GM04504 (cell line): Measurements from ENCODE around the gene VEGFA.
"Not testable (repeated sequence)": the region's sequence is repeated elsewhere in the genome, so short reads cannot be mapped to it uniquely, and the experiment has no call there.

Experiments
- DNase-seq: peaks from one replicate; pipeline ENCODE4 v3.0.0-alpha.2; 2012; ENCODE audit warnings: low read depth

The VEGFA gene

DNA sequence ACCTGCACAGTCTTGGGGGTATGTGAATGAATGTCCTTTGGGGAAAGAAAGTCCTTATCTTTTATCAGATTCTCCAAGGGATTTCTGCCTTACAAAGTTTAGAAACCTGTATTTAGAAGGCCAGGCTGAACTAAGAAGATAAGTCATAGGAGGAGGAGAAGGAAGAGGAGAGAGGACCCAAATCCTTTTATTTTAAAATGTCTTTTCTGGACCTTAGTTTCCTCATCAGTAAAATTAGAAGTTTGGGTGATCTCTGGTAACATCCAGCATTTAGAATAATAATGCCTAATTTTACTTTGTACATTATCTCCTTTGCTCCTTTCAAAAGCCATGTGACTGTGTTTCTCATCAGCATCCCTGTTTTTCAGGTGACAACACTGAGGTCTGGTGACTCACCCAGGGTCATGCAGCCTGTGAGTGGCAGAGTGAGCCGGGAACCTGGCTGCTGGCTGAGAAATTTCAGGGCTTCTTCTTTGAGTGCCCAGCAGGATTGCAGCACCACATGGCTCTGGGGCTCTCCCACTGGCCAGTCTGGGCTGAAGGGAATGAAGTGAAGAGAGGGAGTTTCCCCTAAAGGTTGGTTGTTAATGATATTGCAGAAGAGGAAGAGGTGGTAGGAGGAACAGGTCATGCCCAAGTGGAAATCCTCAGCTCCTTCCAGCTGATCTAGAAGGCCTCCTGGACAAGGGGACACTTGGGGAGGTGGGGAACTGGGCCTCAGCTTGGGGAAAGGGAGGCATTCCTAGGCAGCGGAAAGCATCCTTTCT is 34.0 kb downstream of the VEGFA start:
- no peak for DNase-seq

DNA sequence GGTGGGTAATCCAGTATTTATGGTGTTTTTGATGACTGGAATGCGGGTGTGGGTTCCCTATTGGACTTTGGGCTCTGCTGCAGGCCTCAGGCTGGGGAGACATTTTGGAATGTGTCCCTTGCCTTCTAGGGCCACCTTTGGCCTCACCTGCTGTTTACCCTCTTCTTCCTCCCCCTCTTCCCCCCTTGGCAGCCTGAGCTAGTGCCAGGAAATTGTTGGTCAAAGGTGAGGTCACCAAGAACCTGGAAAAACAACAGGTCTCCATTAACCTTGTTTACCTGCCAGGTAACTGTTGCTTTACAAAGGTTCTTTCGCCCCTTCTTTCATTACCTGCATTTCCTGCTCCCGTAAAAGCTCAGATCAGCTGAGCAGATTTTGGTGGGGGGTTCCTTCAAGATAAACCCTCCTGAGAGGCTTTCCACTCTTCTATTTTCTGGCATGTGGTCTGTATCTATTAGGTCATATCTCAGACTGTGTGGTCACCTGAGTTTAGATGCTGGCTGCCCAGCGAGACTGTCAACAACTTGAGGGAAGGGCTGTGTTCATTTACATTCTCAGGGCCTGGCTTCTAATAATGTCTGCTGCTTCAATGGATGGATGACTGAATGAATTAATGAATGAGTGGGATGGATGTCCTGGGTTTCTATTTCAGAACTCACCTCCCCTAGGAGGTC is 34.7 kb downstream of the VEGFA start:
- DNase-seq, result no peak

GRCh38 chr6:43805699-43806042 is 35.7 kb downstream of the VEGFA start:
- DNase-seq, result no peak

DNA sequence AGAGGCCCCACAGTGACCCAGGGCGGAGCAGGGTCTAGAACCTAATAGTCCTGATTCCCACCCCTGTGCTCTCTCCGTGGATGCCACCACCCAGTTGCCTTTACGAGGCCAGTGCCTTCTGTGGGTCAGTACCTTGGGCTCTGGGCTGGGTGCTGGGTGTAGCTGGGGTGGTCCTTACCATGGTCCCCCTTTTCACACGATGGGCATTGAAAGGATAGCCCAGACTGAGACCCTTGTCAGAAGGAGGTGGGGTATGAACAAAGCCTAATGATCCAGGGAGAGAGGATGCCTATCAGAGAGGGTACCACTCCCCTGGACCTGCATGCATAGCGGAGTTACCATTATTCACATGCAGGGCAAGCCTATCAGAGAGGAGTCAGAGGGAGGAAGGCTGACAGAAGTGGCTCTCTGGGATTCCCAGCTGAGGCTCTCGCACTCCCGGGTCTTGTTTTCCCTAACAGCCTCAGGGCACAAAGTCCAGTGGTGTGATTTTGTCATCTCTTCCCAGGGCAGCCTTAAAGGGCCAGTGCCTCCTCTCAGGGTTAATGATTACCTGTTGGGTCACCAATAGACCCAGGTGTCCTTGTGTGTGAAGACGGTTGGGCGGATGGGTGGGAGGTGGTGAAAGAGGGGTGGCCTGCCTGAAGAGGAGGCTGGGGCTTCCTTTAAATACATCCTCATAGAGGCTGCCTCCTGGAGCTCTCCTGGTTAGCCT is 36.2 kb downstream of the VEGFA start:
- DNase-seq, result no peak

DNA sequence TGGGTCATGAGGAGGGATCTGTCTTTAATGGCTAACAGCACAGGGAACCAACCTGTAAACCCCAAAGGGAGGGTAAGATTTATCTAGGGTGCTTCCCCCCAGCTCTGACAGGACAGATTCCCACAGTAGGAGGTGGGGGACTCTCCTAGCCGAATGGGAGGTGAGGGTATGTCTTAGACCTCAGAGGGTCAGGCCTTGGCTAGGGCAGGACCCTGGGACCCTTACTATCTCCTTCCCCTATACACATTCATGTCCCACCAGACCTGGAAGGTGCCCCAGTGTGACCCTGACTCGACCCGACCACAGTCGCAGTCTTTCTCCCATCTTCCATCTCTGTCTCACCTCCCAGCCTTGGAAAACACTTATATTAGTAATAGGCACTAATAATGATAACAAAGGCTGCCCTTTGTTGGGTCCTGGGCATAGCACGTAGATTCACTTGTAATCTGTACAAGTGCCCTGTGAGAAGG is 36.8 kb downstream of the VEGFA start:
- no peak for DNase-seq

GRCh38 chr6:43807228-43808061 is 37.4 kb downstream of the VEGFA start:
- no peak for DNase-seq

DNA sequence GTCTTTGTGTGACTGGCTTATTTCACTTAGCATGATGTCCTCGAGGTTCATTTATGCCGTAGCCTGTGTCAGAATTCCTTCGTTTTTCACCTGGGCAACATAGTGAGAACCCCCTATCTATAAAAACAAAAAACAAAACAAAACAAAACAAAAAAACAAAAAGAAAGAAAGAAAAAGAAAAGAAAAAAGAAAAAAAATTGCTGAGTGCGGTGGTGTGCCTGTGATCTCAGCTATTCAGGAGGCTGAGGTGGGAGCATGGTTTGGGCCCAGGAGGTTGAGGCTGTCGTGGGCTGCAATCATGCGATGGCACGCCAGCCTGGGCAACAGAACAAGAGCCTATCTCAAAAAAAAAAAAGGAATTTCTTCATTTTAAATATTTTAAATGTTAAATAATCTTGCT is 38.4 kb downstream of the VEGFA start:
- no peak for DNase-seq

DNA sequence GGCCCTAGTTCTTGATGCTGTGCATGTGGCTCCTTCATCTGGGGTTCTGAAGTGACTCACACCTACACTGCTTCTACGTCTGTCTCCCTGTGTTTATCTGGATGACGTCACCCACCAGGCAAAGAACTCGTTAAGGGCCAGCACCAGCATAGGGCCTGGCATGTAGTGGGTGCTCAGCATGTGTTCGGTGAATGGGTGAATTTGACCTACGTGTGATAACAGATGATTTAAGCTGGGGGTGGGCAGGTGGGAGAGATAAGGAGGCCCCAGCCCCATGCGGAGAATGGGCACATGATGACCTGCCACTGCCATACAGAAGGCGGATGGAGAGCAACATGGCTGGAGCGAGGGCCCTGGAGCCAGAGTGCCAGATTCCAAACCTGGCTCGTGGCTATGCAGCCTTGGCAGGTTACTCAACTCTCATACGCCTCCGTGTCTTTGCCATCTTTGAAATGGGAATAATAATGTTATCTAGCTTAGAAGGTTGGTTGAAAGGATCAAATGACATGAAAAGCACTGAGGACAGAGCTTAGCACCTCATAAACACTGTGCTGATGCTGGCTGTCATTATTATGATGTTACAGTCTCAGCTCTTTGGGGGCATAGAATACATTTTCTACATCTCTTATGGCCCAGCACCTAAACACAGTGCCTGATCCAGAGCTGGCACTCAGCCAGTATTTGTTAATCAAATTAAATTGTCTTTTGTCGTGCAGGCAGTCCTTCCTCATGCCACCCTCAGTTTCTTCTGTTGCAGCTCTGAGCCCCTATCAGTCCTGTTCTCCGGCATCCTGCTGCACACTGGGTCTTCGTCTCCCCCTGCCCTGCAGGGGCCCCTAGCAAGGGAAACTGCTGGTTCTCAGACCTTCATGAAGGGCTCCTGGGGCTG is 39.6 kb downstream of the VEGFA start:
- DNase-seq, result no peak

DNA sequence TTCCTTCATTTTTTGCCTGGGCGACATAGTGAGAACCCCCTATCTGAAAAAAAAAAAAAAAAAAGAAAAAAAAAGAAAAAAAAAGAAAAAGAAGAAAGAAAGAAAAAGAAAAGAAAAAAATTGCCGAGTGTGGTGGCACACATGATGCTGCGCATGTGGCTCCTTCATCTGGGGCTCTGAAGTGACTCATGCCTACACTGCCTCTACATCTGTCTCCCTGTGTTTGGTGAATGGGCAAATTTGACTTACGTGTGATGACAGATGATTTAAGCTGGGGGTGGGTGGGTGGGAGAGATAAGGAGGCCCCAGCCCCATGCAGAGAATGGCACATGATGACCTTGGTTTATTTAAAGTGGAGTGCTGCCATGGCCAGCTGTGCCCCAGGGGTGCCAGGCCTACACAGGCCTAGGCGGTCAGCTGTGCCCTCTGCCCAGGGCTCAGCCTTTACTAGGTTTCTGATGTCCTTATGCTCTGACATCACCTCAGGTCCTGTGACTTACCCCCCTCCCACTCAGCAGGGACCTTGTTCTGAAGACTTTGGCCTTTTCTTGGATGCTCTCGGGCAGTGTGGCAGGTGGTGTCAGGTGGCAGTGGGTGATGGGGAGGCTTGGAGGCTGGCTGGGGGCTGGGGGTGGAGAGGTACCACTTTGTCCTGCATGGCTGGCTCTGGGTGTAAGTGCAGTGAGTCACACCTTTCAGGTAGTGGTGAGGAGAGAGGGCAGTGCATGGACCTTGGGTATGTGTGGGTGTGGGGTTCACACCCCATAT is 41.1 kb downstream of the VEGFA start:
- DNase-seq, result no peak

DNA sequence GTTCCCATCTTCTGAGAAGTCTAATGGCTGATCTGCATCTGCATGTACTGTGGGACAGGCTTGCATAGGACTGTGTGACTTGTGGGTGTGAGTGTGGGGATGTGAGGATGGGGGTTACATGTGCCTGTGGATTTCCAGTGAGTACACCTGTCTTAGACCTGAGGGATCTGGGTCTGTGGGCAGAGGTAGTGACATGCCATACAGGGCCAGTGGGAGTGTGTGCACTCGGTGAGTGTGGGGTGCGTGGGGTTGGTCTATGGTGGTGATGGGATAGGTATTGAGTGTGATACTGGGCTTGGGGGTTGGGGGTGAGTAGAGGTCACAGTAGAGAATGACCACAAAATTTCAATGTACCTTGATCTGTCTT is 41.7 kb downstream of the VEGFA start:
- DNase-seq, result no peak

DNA sequence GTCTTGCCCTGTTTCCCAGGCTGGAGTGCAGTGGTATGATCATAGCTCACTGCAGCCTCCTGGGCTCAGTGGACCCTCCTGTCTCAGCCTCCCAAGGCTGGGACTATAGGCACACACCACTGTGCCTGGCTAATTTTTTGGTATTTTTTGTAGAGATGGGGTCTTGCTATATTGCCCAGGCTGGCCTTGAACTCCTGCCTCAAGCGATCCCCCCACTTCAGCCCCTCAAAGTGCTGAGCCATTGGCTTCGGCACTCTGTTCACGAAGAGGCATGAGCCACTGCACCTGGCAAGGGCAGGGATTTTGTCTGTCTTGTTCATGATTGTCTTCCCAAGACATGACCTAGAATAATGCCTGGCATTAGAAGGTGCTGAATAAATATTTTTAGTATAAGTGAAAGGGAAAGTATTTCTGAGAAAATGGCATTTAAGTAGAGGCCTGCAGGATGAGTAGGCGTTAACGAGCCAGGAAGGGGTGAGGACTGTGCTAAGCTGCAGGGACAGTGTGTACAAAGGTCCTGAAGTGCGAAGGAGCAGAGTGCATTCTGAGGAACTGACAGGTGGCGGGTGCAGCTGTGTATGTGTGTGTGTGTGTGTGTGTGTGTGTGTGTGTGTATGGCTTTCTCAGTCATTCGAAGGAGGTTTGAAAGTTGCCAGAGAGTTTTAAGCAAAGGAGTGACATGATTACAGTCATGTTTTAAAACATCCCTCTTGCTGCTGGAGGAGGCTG is 43.0 kb downstream of the VEGFA start:
- DNase-seq, result no peak

- DNase-seq, result no peak
Measured at GRCh38 chr6:43814111-43814510, 44.1 kb downstream of the VEGFA start.

- DNase-seq, result no peak
Measured at GRCh38 chr6:43814865-43815264, 44.9 kb downstream of the VEGFA start.

GRCh38 chr6:43817192-43817591 is 47.2 kb downstream of the VEGFA start:
- no peak for DNase-seq

- DNase-seq, result not testable (repeated sequence)
Measured at GRCh38 chr6:43818973-43819372, 49.0 kb downstream of the VEGFA start.

DNA sequence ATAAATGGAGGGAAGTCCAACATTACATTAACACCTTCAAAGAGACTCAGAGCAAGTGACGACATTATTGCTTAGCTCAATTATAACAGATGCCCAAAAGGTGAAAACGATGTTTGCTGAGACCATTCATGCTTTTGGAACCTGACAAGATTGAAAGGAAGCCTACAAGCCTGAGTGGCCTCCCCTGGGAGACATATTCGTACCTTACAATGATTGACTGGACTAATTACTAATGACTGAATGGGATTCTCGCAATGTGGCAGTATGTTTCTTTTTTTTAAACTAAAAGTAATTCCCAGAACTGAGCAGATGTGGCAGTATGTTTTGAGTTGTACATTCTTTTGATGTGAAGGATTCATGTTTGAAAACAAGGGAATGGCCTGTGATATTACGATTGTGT is 49.9 kb downstream of the VEGFA start:
- no peak for DNase-seq

DNA sequence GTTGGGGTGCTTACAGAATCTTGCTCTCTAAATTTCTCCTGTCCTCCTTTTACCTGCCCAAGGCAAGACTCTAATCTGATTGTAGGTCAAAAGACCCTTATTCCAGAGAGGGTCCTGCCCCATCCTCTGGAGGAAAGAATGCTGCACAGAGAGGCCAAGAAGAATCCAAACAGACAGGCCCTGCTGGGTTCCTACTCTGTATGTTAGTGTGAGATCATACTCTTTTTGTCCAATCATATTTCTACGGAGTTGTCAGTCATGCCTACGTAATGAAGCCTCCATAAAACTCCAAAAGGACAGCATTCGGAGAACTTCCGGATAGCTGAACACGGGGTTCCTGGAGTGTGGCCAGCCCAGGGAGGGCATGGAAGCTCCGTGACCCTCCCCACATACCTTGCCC is 50.5 kb downstream of the VEGFA start:
- DNase-seq, result no peak

DNA sequence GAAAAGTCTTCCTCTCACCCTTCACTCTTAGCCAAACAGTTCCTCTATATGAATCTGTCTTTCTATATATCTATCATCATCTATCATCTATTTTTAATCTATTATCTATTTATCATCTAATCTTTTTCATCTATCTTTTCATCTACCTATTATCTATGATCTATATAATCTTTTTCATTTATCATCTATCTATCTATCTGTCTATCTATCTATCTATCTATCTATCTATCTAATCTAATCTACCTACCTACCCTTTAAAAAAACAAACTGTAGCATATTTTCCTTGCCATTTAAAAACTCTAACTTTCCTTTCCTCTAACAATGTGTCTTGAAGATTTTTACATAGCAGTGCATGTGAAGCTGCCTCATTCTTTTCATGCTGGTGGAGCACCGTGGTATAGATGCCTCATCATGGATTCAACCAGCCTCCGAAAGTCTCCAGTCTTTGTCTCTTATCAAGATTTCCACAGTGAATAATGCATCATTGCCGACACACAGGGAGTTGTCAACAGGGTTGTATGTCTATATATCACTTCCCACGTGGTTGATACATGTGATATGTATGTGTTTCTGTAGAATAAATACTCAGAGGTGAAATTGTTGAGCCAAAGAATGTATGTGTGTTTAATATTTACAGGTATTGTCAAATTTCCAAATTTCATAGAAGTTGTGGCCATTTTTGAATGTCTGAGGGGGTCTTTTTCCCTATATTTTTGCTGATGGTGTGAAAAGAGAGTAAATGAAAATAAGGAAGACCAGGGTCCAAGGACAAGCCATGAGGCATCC is 51.3 kb downstream of the VEGFA start:
- DNase-seq, result no peak

GRCh38 chr6:43823390-43823789 is 53.4 kb downstream of the VEGFA start:
- DNase-seq, result no peak
